Neural progenitor cell (in vitro differentiated cells): ENCODE measurements around the gene ZNF514. TPM values are rescaled to one million over a fixed set of nuclear protein-coding genes. Genes with fewer than 3 reads are reported as not detected.

Experiments
- DNase-seq: peaks from one replicate; pipeline ENCODE4 v3.0.0-alpha.2; 2016; ENCODE audit warnings: low spot score
- H2AFZ ChIP-seq: fragments of 200-600 bp; sonication (generic); replicated peaks from 2 replicates; pipeline ENCODE4 v1.6.1; 2016; ENCODE audit warnings: antibody characterized with exemption
- H3F3A ChIP-seq: fragments of 200-600 bp; sonication (generic); 2 replicates; pipeline ENCODE4 v1.6.1; 2016; ENCODE audit warnings: antibody characterized with exemption, low read depth
- H3K27ac ChIP-seq: fragments of 200-600 bp; sonication (generic); 2 replicates; pipeline ENCODE4 v1.5.1; 2016; ENCODE audit warnings: mild to moderate bottlenecking
- H3K27me3 ChIP-seq: fragments of 200-600 bp; sonication (generic); 2 replicates; pipeline ENCODE4 v1.6.1; 2016; ENCODE audit warnings: mild to moderate bottlenecking, moderate library complexity
- H3K36me3 ChIP-seq: fragments of 200-600 bp; sonication (generic); 2 replicates; pipeline ENCODE4 v1.5.1; 2016
- H3K4me1 ChIP-seq: fragments of 200-600 bp; sonication (generic); 2 replicates; pipeline ENCODE4 v1.6.1; 2016; ENCODE audit warnings: mixed run types
- H3K4me2 ChIP-seq: fragments of 200-600 bp; sonication (generic); 2 replicates; pipeline ENCODE4 v1.6.1; 2016
- H3K4me3 ChIP-seq: fragments of 200-600 bp; sonication (generic); 2 replicates; pipeline ENCODE4 v1.5.1; 2016
- H3K79me2 ChIP-seq: fragments of 200-600 bp; sonication (generic); 2 replicates; pipeline ENCODE4 v1.6.1; 2016; ENCODE audit warnings: low read depth
- H3K9ac ChIP-seq: fragments of 200-600 bp; sonication (generic); 2 replicates; pipeline ENCODE4 v1.6.1; 2016
- H3K9me3 ChIP-seq: fragments of 200-600 bp; sonication (generic); 2 replicates; pipeline ENCODE4 v1.5.1; 2016; ENCODE audit warnings: low read depth
- H4K20me1 ChIP-seq: fragments of 200-600 bp; sonication (generic); 2 replicates; pipeline ENCODE4 v1.6.1; 2016; ENCODE audit warnings: low read depth
- H3K27ac Mint-ChIP-seq: 3 replicates; pipeline ENCODE4 v1.8.0; 2021; ENCODE audit warnings: mixed read lengths
- H3K27me3 Mint-ChIP-seq: 2 replicates; pipeline ENCODE4 v1.8.0; 2022; ENCODE audit warnings: low read depth, mild to moderate bottlenecking, inconsistent platforms, moderate library complexity, mixed read lengths; ENCODE audit not compliant: insufficient read depth
- H3K36me3 Mint-ChIP-seq: 3 replicates; pipeline ENCODE4 v1.8.0; 2021; ENCODE audit warnings: mixed read lengths
- H3K4me1 Mint-ChIP-seq: 3 replicates; pipeline ENCODE4 v1.8.0; 2021; ENCODE audit warnings: mixed read lengths
- H3K4me3 Mint-ChIP-seq: 3 replicates; pipeline ENCODE4 v1.8.0; 2021; ENCODE audit warnings: mild to moderate bottlenecking, moderate library complexity, mixed read lengths
- H3K9me3 Mint-ChIP-seq: 3 replicates; pipeline ENCODE4 v1.8.0; 2020; ENCODE audit warnings: mixed read lengths
- CTCF ChIP-seq: fragments of 200-600 bp; sonication (generic); IDR thresholded peaks from 2 replicates; pipeline ENCODE4 v1.5.1; 2017; ENCODE audit warnings: antibody characterized with exemption, mild to moderate bottlenecking
- EZH2 ChIP-seq: fragments of 200-600 bp; sonication (generic); IDR thresholded peaks from 2 replicates; pipeline ENCODE4 v1.6.1; 2017; ENCODE audit warnings: antibody characterized with exemption, mild to moderate bottlenecking, moderate library complexity
- EZH2phosphoT487 ChIP-seq: fragments of 200-600 bp; sonication (generic); IDR thresholded peaks from 2 replicates; pipeline ENCODE4 v1.6.1; 2017; ENCODE audit warnings: antibody characterized with exemption
- total RNA-seq: library from RNA; depleted of rRNA; stranded (reverse); fragments of >200 nt; gene quantifications from 2 replicates; pipeline ENCODE4 v1.2.3, GENCODE V29; 2015; ENCODE audit warnings: low replicate concordance

ZNF514 gene
- total RNA-seq, 1 donor from 2014 or later: 24.0 TPM

DNA sequence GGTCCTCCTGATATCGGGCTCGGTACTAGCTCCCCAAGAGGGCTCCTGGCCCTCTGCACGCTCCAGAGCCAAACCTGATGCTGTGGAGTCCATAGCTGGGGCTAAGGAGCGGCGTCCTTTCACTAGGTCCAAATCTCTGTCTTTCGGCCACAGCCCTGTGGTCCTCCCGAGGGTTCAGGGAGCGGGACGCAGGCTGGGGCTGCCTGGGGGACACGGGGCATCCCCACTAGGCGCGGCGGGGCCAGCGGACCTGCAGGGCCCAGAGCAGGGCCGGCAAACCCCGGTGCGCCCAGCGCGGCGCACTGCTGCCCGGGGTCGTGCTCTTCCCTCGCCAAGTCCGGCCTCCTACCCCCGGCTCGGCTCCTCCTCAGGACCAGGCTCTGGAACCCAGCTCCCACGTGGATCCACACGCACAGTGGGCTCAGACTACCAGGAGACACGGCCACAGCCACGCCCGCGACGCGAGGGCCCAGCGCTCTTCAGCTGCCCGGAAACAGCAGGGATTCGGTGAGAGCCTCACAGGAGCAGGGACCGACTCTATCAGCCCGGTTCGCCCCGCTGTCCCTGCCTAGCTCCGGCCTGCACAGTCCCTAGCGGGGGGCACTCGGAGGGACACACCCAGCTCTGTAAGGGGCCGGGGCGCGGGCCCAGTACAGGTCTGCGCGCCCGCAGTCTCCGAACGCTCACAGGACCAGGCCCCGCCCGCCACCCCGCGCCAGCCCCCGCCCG, 593 bp downstream of the ZNF514 start:
- Histone ChIP-seq H3K4me2 (peak overlapping the region; percentile 94), H3K27me3 (peaks cover 16% of the 10 kb centered on the region), H3K4me3 (peak overlapping the region; percentile 71), H3K4me1 (peaks cover under 1% of the 10 kb centered on the region), H3F3A (peaks cover 9% of the 10 kb centered on the region), H2AFZ (peak overlapping the region; percentile 98), H4K20me1 (no peaks in the 10 kb centered on the region), H3K27ac (no peak overlapping the region), H3K9ac (no peak overlapping the region), H3K79me2 (peaks cover 7% of the 10 kb centered on the region), H3K36me3 (peaks cover 17% of the 10 kb centered on the region), H3K9me3 (no peaks in the 10 kb centered on the region)
- peaks cover 29% of the 10 kb centered on the region for H3K9me3 Mint-ChIP-seq
- peaks cover 10% of the 10 kb centered on the region for H3K4me1 Mint-ChIP-seq
- H3K4me3 Mint-ChIP-seq: peak overlapping the region; percentile 87
- peaks cover 33% of the 10 kb centered on the region for H3K36me3 Mint-ChIP-seq
- no peak overlapping the region for H3K27ac Mint-ChIP-seq
- TF ChIP-seq EZH2 (no peak), EZH2phosphoT487 (no peak), CTCF (no peak)
- DNase-seq: peak; percentile 70
- peaks cover 9% of the 10 kb centered on the region for H3K27me3 Mint-ChIP-seq

- H3K27me3 ChIP-seq: peaks cover 16% of the 10 kb centered on the region
- Mint-ChIP-seq H3K4me3 (peak overlapping the region; percentile 87), H3K4me1 (peaks cover 8% of the 10 kb centered on the region), H3K36me3 (peaks cover 39% of the 10 kb centered on the region), H3K27ac (no peak overlapping the region), H3K27me3 (peaks cover 9% of the 10 kb centered on the region), H3K9me3 (peaks cover 35% of the 10 kb centered on the region)
- no peak overlapping the region for H3K9ac ChIP-seq
- peak overlapping the region; percentile 94 for H3K4me2 ChIP-seq
- DNase-seq: no peak
- H3K4me1 ChIP-seq: no peaks in the 10 kb centered on the region
- H3K27ac ChIP-seq: no peak overlapping the region
- H4K20me1 ChIP-seq: no peaks in the 10 kb centered on the region
- H3F3A ChIP-seq: peaks cover 9% of the 10 kb centered on the region
- no peaks in the 10 kb centered on the region for H3K9me3 ChIP-seq
- TF ChIP-seq EZH2 (no peak), EZH2phosphoT487 (no peak), CTCF (no peak)
- H3K4me3 ChIP-seq: peak overlapping the region; percentile 71
- H3K79me2 ChIP-seq: peaks cover under 1% of the 10 kb centered on the region
- no peak overlapping the region for H2AFZ ChIP-seq
- peaks cover 23% of the 10 kb centered on the region for H3K36me3 ChIP-seq
Observed at GRCh38 chr2:95158441-95158840, 1.2 kb downstream of the ZNF514 start.

DNA sequence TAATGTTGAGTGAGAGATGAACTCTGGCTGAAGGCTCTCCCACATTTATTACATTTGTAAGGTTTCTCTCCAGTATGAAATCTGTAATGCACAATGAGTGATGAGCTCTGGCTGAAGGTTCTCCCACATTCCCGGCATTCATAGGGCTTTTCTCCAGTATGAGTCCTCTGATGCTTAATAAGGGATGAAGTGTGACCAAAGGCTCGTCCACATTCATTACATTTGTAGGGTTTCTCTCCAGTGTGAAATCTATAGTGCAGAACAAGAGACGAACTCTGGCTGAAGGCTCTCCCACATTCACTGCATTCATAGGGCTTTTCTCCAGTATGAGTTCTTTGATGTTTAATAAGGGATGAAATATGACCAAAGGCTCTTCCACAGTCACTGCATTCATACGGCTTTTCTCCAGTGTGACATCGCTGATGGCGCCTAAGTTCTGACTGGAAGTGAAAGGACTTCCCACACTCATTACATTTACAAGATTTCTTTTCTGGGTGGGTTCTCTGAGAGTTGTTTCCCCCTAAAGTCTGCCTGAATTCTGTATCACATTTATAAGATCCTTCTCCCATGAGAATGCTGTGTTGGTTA, 10.2 kb downstream of the ZNF514 start:
- no peaks in the 10 kb centered on the region for H3K4me1 Mint-ChIP-seq
- H3K9me3 Mint-ChIP-seq: peaks cover 90% of the 10 kb centered on the region
- no peak overlapping the region for H3K4me3 ChIP-seq
- no peaks in the 10 kb centered on the region for H3K79me2 ChIP-seq
- no peak overlapping the region for H2AFZ ChIP-seq
- no peak overlapping the region for H3K9ac ChIP-seq
- H3K36me3 ChIP-seq: peaks cover 59% of the 10 kb centered on the region
- H3K4me2 ChIP-seq: no peak overlapping the region
- no peak overlapping the region for H3K27ac ChIP-seq
- H3K4me3 Mint-ChIP-seq: no peak overlapping the region
- H3K27ac Mint-ChIP-seq: no peak overlapping the region
- H3K27me3 Mint-ChIP-seq: peaks cover 8% of the 10 kb centered on the region
- no peaks in the 10 kb centered on the region for H3K27me3 ChIP-seq
- no peak for TF ChIP-seq EZH2
- TF ChIP-seq EZH2phosphoT487: no peak
- no peak for TF ChIP-seq CTCF
- H4K20me1 ChIP-seq: no peaks in the 10 kb centered on the region
- DNase-seq: no peak
- peaks cover 6% of the 10 kb centered on the region for H3F3A ChIP-seq
- H3K36me3 Mint-ChIP-seq: peaks cover 91% of the 10 kb centered on the region
- peaks cover 52% of the 10 kb centered on the region for H3K9me3 ChIP-seq
- no peaks in the 10 kb centered on the region for H3K4me1 ChIP-seq
